HG02981 (cell line): Measurements from ENCODE around the gene KIR2DL1.
"Not testable (repeated sequence)": the region's sequence is repeated elsewhere in the genome, so short reads cannot be mapped to it uniquely, and the experiment has no call there.

Source experiments
- ATAC-seq: cut with Tn5 transposase; IDR thresholded peaks from one replicate; pipeline ENCODE4 v1.9.1; 2021; ENCODE audit warnings: mild to moderate bottlenecking, moderate library complexity; ENCODE audit not compliant: unreplicated experiment

Gene KIR2DL1

GRCh38 chr19:54817670-54818536 is 48.3 kb downstream of the KIR2DL1 start:
- ATAC-seq = no peak

- ATAC-seq = not testable (repeated sequence)
Measured at GRCh38 chr19:54824416-54824815, 54.8 kb downstream of the KIR2DL1 start.

GRCh38 chr19:54825326-54825725 is 55.7 kb downstream of the KIR2DL1 start:
- ATAC-seq = not testable (repeated sequence)

- ATAC-seq = not testable (repeated sequence)
Measured at GRCh38 chr19:54828064-54828463, 58.5 kb downstream of the KIR2DL1 start.

GRCh38 chr19:54832496-54832895 is 62.9 kb downstream of the KIR2DL1 start, which contains the start of gene KIR2DS4:
Gene KIR2DS4, plus strand, starts transcription at chr19:54832676.
- ATAC-seq = not testable (repeated sequence)
